Neural cell (in vitro differentiated cells): ENCODE data around the gene CHCHD3. TPM values are rescaled to one million over a fixed set of nuclear protein-coding genes. Genes with fewer than 3 reads are reported as not detected.

ENCODE experiments used
- H2AFZ ChIP-seq: fragments of 200-600, 300-800 bp; sonication (generic), shearing (Covaris generic); 2 replicates; pipeline ENCODE4 v1.6.0; 2014; ENCODE audit warnings: low read depth, mild to moderate bottlenecking, antibody characterized with exemption, low read length, moderate library complexity
- H3F3A ChIP-seq: fragments of 200-600 bp; shearing (Covaris generic); 2 replicates; pipeline ENCODE4 v1.6.1; 2016; ENCODE audit warnings: mild to moderate bottlenecking, moderate library complexity, mixed read lengths, antibody characterized with exemption, low read length; ENCODE audit not compliant: insufficient read depth, poor library complexity, severe bottlenecking
- H3K27ac ChIP-seq: fragments of 200-600, 300-800 bp; sonication (generic), shearing (Covaris generic); 2 replicates; pipeline ENCODE4 v1.5.1; 2014; ENCODE audit warnings: mild to moderate bottlenecking, low read length, moderate library complexity
- H3K27me3 ChIP-seq: fragments of 300-800, 200-600 bp; sonication (generic), shearing (Covaris generic); 2 replicates; pipeline ENCODE4 v1.6.0; 2014; ENCODE audit warnings: mild to moderate bottlenecking, low read depth, low read length, moderate library complexity; ENCODE audit not compliant: insufficient read depth
- H3K36me3 ChIP-seq: fragments of 300-800, 200-600 bp; sonication (generic), shearing (Covaris generic); 2 replicates; pipeline ENCODE4 v1.5.1; 2014; ENCODE audit warnings: mild to moderate bottlenecking, antibody characterized with exemption, low read length, moderate library complexity; ENCODE audit not compliant: insufficient read depth
- H3K4me2 ChIP-seq: fragments of 300-800, 200-600 bp; sonication (generic), shearing (Covaris generic); 2 replicates; pipeline ENCODE4 v1.6.0; 2014; ENCODE audit warnings: mild to moderate bottlenecking, low read length
- H3K4me3 ChIP-seq: fragments of 300-800, 200-600 bp; sonication (generic), shearing (Covaris generic); 2 replicates; pipeline ENCODE4 v1.5.1; 2014; ENCODE audit warnings: mild to moderate bottlenecking, low read length, moderate library complexity
- H3K79me2 ChIP-seq: fragments of 200-600 bp; shearing (Covaris generic); replicated peaks from 2 replicates; pipeline ENCODE4 v1.6.0; 2014; ENCODE audit warnings: mild to moderate bottlenecking, low read length, moderate library complexity; ENCODE audit not compliant: insufficient read depth
- H3K9ac ChIP-seq: fragments of 300-800, 200-600 bp; sonication (generic), shearing (Covaris generic); 2 replicates; pipeline ENCODE4 v1.6.1; 2016; ENCODE audit warnings: mild to moderate bottlenecking, low read length, mixed read lengths
- H3K9me2 ChIP-seq: fragments of 200-600 bp; shearing (Covaris generic); 2 replicates; pipeline ENCODE4 v1.6.1; 2016; ENCODE audit warnings: mild to moderate bottlenecking, low read length, mixed read lengths; ENCODE audit not compliant: insufficient read depth
- H3K9me3 ChIP-seq: fragments of 200-600, 300-800 bp; sonication (generic), shearing (Covaris generic); 2 replicates; pipeline ENCODE4 v1.6.1; 2016; ENCODE audit warnings: mild to moderate bottlenecking, mixed run types, low read length, moderate library complexity, mixed read lengths
- H4K20me1 ChIP-seq: fragments of 200-600 bp; shearing (Covaris generic); 2 replicates; pipeline ENCODE4 v1.6.1; 2016; ENCODE audit warnings: mild to moderate bottlenecking, mixed run types; ENCODE audit not compliant: insufficient read depth
- CTCF ChIP-seq: fragments of 450-650 bp; IDR thresholded peaks from 2 replicates; pipeline ENCODE4 v1.5.1; 2014; ENCODE audit warnings: antibody characterized with exemption, mild to moderate bottlenecking, moderate library complexity; ENCODE audit not compliant: poor library complexity, severe bottlenecking
- EP300 ChIP-seq: fragments of 450-650 bp; conservative IDR thresholded peaks from 2 replicates; pipeline ENCODE4 v1.6.1; 2014; ENCODE audit warnings: antibody characterized with exemption, mild to moderate bottlenecking, moderate library complexity; ENCODE audit not compliant: poor library complexity, severe bottlenecking
- EZH2 ChIP-seq: fragments of 200-600, 300-800 bp; shearing (Covaris generic), sonication (generic); IDR thresholded peaks from 2 replicates; pipeline ENCODE4 v1.6.1; 2014; ENCODE audit warnings: antibody characterized with exemption, low read length, borderline replicate concordance, mild to moderate bottlenecking; ENCODE audit not compliant: insufficient read depth, poor library complexity, severe bottlenecking
- MXI1 ChIP-seq: fragments of 450-650 bp; conservative IDR thresholded peaks from 2 replicates; pipeline ENCODE4 v1.6.1; 2014; ENCODE audit warnings: antibody characterized with exemption, mild to moderate bottlenecking; ENCODE audit not compliant: poor library complexity, severe bottlenecking
- POLR2AphosphoS5 ChIP-seq: IDR thresholded peaks from 2 replicates; pipeline ENCODE4 v1.6.1; 2012
- RAD21 ChIP-seq: fragments of 450-650 bp; conservative IDR thresholded peaks from 2 replicates; pipeline ENCODE4 v1.6.1; 2014; ENCODE audit warnings: antibody characterized with exemption, mild to moderate bottlenecking, moderate library complexity
- REST ChIP-seq: IDR thresholded peaks from 2 replicates; pipeline ENCODE4 v1.6.1; 2012; ENCODE audit warnings: borderline replicate concordance
- SMC3 ChIP-seq: fragments of 450-650 bp; conservative IDR thresholded peaks from 2 replicates; pipeline ENCODE4 v1.6.1; 2014; ENCODE audit warnings: antibody characterized with exemption, mild to moderate bottlenecking, moderate library complexity; ENCODE audit not compliant: poor library complexity
- TAF1 ChIP-seq: IDR thresholded peaks from 2 replicates; pipeline ENCODE4 v1.6.1; 2012; ENCODE audit warnings: low read depth
- polyA plus RNA-seq: library from polyadenylated mRNA; depleted of rRNA; stranded (reverse); fragments of >200 nt; gene quantifications from 2 replicates; pipeline ENCODE4 v1.2.3, GENCODE V29; 2014

CHCHD3 gene
- polyA plus RNA-seq, 1 donor from 2014 or later = 89.9 TPM

DNA sequence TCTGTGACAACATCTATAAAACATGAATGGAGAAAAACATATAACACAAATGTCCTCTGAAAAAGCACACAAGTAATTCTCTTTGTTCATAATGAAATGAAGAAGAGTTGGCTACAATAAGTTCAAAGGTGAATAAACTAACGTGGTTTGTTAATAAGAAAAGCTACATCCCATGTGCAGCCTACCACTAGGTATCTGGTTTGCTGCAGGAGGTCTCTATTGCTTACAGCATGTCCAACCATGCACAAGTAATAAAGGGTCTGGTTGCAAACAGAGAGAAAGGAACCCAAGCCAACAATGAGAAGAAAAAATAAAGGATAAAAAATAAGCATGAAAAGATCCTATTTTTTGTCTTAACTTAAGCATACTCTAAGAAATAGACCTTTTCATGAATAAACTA lies 139.2 kb downstream of the CHCHD3 start:
- H3K27ac ChIP-seq = no peak overlapping the region
- no peaks in the 10 kb centered on the region for H3K79me2 ChIP-seq
- H3K4me2 ChIP-seq = no peak overlapping the region
- no peaks in the 10 kb centered on the region for H3K27me3 ChIP-seq
- no peak for TF ChIP-seq POLR2AphosphoS5
- no peak for TF ChIP-seq CTCF
- TF ChIP-seq TAF1 = no peak
- TF ChIP-seq MXI1 = no peak
- no peak for TF ChIP-seq EZH2
- no peak for TF ChIP-seq REST
- TF ChIP-seq SMC3 = no peak
- no peak for TF ChIP-seq EP300
- TF ChIP-seq RAD21 = no peak
- H3K9ac ChIP-seq = no peak overlapping the region
- H3F3A ChIP-seq = no peaks in the 10 kb centered on the region
- no peaks in the 10 kb centered on the region for H3K9me2 ChIP-seq
- no peak overlapping the region for H3K4me3 ChIP-seq
- no peaks in the 10 kb centered on the region for H3K36me3 ChIP-seq
- H4K20me1 ChIP-seq = no peaks in the 10 kb centered on the region
- no peak overlapping the region for H2AFZ ChIP-seq
- H3K9me3 ChIP-seq = no peaks in the 10 kb centered on the region

DNA sequence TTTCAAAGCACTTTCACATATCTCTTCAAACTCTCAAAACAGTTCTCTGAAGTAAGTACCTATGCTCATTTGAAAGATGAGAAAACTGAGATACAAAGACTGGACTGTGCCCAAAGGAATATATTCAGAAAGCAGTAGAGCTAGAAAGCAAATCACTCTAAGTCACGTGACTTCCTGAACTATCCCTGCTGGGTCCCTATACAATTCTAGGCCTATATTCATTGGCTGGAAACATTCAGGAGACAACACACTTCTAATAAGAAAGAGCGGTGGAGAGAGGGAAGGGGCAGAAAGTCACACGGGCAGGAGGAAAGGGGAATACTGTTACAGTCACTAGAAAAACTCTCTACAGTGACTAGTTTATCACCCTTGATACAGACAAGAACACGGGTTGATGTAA lies 140.0 kb downstream of the CHCHD3 start:
- H3K27me3 ChIP-seq = no peaks in the 10 kb centered on the region
- H3K36me3 ChIP-seq = no peaks in the 10 kb centered on the region
- H3K9me2 ChIP-seq = no peaks in the 10 kb centered on the region

More for the DNA sequence above, 140.0 kb downstream of the CHCHD3 start:
- no peaks in the 10 kb centered on the region for H4K20me1 ChIP-seq
- H3F3A ChIP-seq = no peaks in the 10 kb centered on the region
- H3K9me3 ChIP-seq = no peaks in the 10 kb centered on the region
- H3K9ac ChIP-seq = no peak overlapping the region
- H2AFZ ChIP-seq = no peak overlapping the region
- H3K4me3 ChIP-seq = no peak overlapping the region
- TF ChIP-seq RAD21 (no peak), EP300 (no peak), SMC3 (no peak), EZH2 (no peak), MXI1 (no peak), TAF1 (no peak), CTCF (no peak), REST (no peak), POLR2AphosphoS5 (no peak)
- H3K4me2 ChIP-seq = no peak overlapping the region
- H3K79me2 ChIP-seq = no peaks in the 10 kb centered on the region
- no peak overlapping the region for H3K27ac ChIP-seq
